HCT116 (cell line): ENCODE data around the gene EWSR1. TPM values are rescaled to one million over a fixed set of nuclear protein-coding genes. Genes with fewer than 3 reads are reported as not detected.

Experiments used
- ATAC-seq: fragments of 200-7000 bp; cut with Tn5 transposase; 2 replicates; pipeline ENCODE4 v1.9.1; 2020; ENCODE audit warnings: mild to moderate bottlenecking, moderate library complexity
- BruUV-seq: library from RNA; stranded (reverse); fragments of 400-500 nt; replicated peaks from 2 replicates; lab custom pipeline; 2021; lab: Mats Ljungman, UMichigan
- CTCF ChIA-PET: fragments of 300-600 bp; sonication (Branson Sonifier 250); formaldehyde crosslinking; loops from one replicate; lab custom pipeline; 2021; ENCODE audit warnings: antibody characterized with exemption; lab: Charles Lee
- POLR2A ChIA-PET: fragments of 300-600, 350-600 bp; sonication (Branson Sonifier 250); formaldehyde crosslinking; loops from one replicate; lab custom pipeline; 2021; ENCODE audit warnings: antibody characterized with exemption; lab: Charles Lee
- RAD21 ChIA-PET, 2 experiments: fragments of 300-600 bp; sonication (Branson Sonifier 250); formaldehyde crosslinking; loops; one replicate each; lab custom pipeline; 2023; ENCODE audit warnings: low total read pairs in 2 of 2; ENCODE audit not compliant: uncharacterized antibody in 2 of 2, unreplicated experiment in 2 of 2, low non-redundant PET in 1 of 2; lab: Charles Lee
- DNase-seq: peaks from one replicate; pipeline ENCODE4 v3.0.0-alpha.2; 2010; ENCODE audit warnings: low read depth, low spot score
- H2AFZ ChIP-seq: fragments of 200-600 bp; shearing (Covaris generic), sonication (generic); 2 replicates; pipeline ENCODE4 v1.6.1; 2017; ENCODE audit warnings: low read depth, mixed run types, mixed read lengths, antibody characterized with exemption, low read length; ENCODE audit not compliant: poor library complexity, severe bottlenecking
- H3K27ac ChIP-seq: 2 replicates; pipeline ENCODE4 v1.5.1; 2012; ENCODE audit warnings: low read depth, low read length
- H3K27me3 ChIP-seq: fragments of 200-600 bp; sonication (generic); 2 replicates; pipeline ENCODE4 v1.6.1; 2016; ENCODE audit warnings: mixed run types, low read length, mixed read lengths; ENCODE audit not compliant: insufficient read depth
- H3K36me3 ChIP-seq, 2 experiments: fragments of 200-500 bp in 1 of 2; fragments of 200-600 bp in 1 of 2; sonication (Bioruptor generic) in 1 of 2; sonication (generic) in 1 of 2; 2 replicates each; pipeline versions ENCODE4 v1.5.1 to v1.6.1; 2014 to 2016; ENCODE audit warnings: low read length in 2 of 2, inconsistent platforms in 1 of 2, mixed read lengths in 1 of 2, mixed run types in 1 of 2; ENCODE audit not compliant: insufficient read depth in 2 of 2, control insufficient read depth in 1 of 2
- H3K4me1 ChIP-seq, 2 experiments: fragments of 200-600 bp in 1 of 2; sonication (generic) in 1 of 2; 2 replicates each; pipeline versions ENCODE4 v1.5.1 to v1.6.1; 2012 to 2017; ENCODE audit warnings: low read length in 2 of 2, inconsistent platforms in 1 of 2, mild to moderate bottlenecking in 1 of 2, mixed read lengths in 1 of 2, mixed run types in 1 of 2, moderate library complexity in 1 of 2; ENCODE audit not compliant: insufficient read depth in 2 of 2, control insufficient read depth in 1 of 2
- H3K4me2 ChIP-seq: fragments of 200-600 bp; sonication (generic); 2 replicates; pipeline ENCODE4 v1.6.1; 2017; ENCODE audit warnings: mixed run types, low read length, mixed read lengths
- H3K4me3 ChIP-seq, 2 experiments: fragments of 200-600 bp in 1 of 2; sonication (generic) in 1 of 2; replicated peaks in 1 of 2; 2 replicates each; pipeline ENCODE4 v1.5.1; 2011 to 2016; ENCODE audit warnings: low read length in 2 of 2, control low read depth in 1 of 2, low read depth in 1 of 2, mild to moderate bottlenecking in 1 of 2, mixed read lengths in 1 of 2, mixed run types in 1 of 2
- H3K79me2 ChIP-seq: fragments of 200-600 bp; sonication (generic); 2 replicates; pipeline ENCODE4 v1.6.1; 2017; ENCODE audit warnings: mild to moderate bottlenecking, mixed run types, low read length, moderate library complexity, mixed read lengths; ENCODE audit not compliant: insufficient read depth
- H3K9ac ChIP-seq: fragments of 200-600 bp; sonication (generic); 2 replicates; pipeline ENCODE4 v1.6.1; 2016; ENCODE audit warnings: low read length, mixed read lengths
- H3K9me2 ChIP-seq: fragments of 200-600 bp; sonication (generic), shearing (Covaris generic); 2 replicates; pipeline ENCODE4 v1.6.1; 2017; ENCODE audit warnings: mixed run types, mild to moderate bottlenecking, moderate library complexity; ENCODE audit not compliant: insufficient read depth
- H3K9me3 ChIP-seq, 2 experiments: fragments of 200-500 bp in 1 of 2; fragments of 200-600 bp in 1 of 2; sonication (Bioruptor generic) in 1 of 2; sonication (generic) in 1 of 2; 2 replicates each; pipeline ENCODE4 v1.6.1; 2014 to 2017; ENCODE audit warnings: low read length in 2 of 2, mixed read lengths in 2 of 2, inconsistent platforms in 1 of 2, low read depth in 1 of 2, mild to moderate bottlenecking in 1 of 2, mixed run types in 1 of 2, moderate library complexity in 1 of 2; ENCODE audit not compliant: control insufficient read depth in 1 of 2, insufficient read depth in 1 of 2
- H4K20me1 ChIP-seq: fragments of 200-600 bp; sonication (generic), shearing (Covaris generic); 2 replicates; pipeline ENCODE4 v1.6.1; 2017; ENCODE audit warnings: mixed run types, mild to moderate bottlenecking, moderate library complexity; ENCODE audit not compliant: insufficient read depth
- ATF3 ChIP-seq: IDR thresholded peaks from 2 replicates; pipeline ENCODE4 v1.6.1; 2012
- CBX3 ChIP-seq: IDR thresholded peaks from 2 replicates; pipeline ENCODE4 v1.6.1; 2012; ENCODE audit warnings: low read depth
- CEBPB ChIP-seq: IDR thresholded peaks from 2 replicates; pipeline ENCODE4 v1.6.1; 2012; ENCODE audit warnings: low read depth
- EGR1 ChIP-seq: IDR thresholded peaks from 2 replicates; pipeline ENCODE4 v1.6.1; 2012; ENCODE audit warnings: low read depth
- ELF1 ChIP-seq: IDR thresholded peaks from 2 replicates; pipeline ENCODE4 v1.6.1; 2012; ENCODE audit warnings: low read depth, borderline replicate concordance
- EZH2 ChIP-seq: fragments of 200-600 bp; sonication (generic); IDR thresholded peaks from 2 replicates; pipeline ENCODE4 v1.6.1; 2017; ENCODE audit warnings: antibody characterized with exemption, mixed run types
- EZH2phosphoT487 ChIP-seq: fragments of 200-600 bp; IDR thresholded peaks from 2 replicates; pipeline ENCODE4 v1.6.1; 2018; ENCODE audit warnings: antibody characterized with exemption, borderline replicate concordance
- FOSL1 ChIP-seq: IDR thresholded peaks from 2 replicates; pipeline ENCODE4 v1.6.1; 2012; ENCODE audit warnings: low read depth
- JUND ChIP-seq: IDR thresholded peaks from 2 replicates; pipeline ENCODE4 v1.6.1; 2012
- POLR2AphosphoS5 ChIP-seq: IDR thresholded peaks from 2 replicates; pipeline ENCODE4 v1.6.1; 2011; ENCODE audit warnings: mild to moderate bottlenecking, low read depth, low read length, moderate library complexity
- RAD21 ChIP-seq: IDR thresholded peaks from 2 replicates; pipeline ENCODE4 v1.6.1; 2012; ENCODE audit warnings: low read depth, mild to moderate bottlenecking
- SIN3A ChIP-seq: IDR thresholded peaks from 2 replicates; pipeline ENCODE4 v1.6.1; 2012; ENCODE audit warnings: low read depth
- SP1 ChIP-seq: IDR thresholded peaks from 2 replicates; pipeline ENCODE4 v1.6.1; 2012; ENCODE audit warnings: low read depth
- SRF ChIP-seq: IDR thresholded peaks from 2 replicates; pipeline ENCODE4 v1.6.1; 2012; ENCODE audit warnings: low read depth
- TCF7L2 ChIP-seq: IDR thresholded peaks from 2 replicates; pipeline ENCODE4 v1.7.0; 2011; ENCODE audit warnings: borderline replicate concordance, inconsistent platforms; ENCODE audit not compliant: insufficient read depth, insufficient read length; ENCODE audit errors: extremely low read depth
- YY1 ChIP-seq: IDR thresholded peaks from 2 replicates; pipeline ENCODE4 v1.6.1; 2011; ENCODE audit warnings: low read length, low read depth, moderate library complexity, mild to moderate bottlenecking; ENCODE audit not compliant: insufficient replicate concordance; ENCODE audit errors: extremely low read depth
- ZBTB33 ChIP-seq: IDR thresholded peaks from 2 replicates; pipeline ENCODE4 v1.6.1; 2011; ENCODE audit warnings: mild to moderate bottlenecking, low read length, moderate library complexity; ENCODE audit not compliant: insufficient replicate concordance; ENCODE audit errors: extremely low read depth
- ZFX ChIP-seq: fragments of 450-650 bp; IDR thresholded peaks from 2 replicates; pipeline ENCODE4 v1.6.1; 2017
- ZNF274 ChIP-seq: fragments of 200-500 bp; sonication (Bioruptor generic); IDR thresholded peaks from 2 replicates; pipeline ENCODE4 v1.6.1; 2014; ENCODE audit warnings: mild to moderate bottlenecking, low read depth, low read length, inconsistent platforms
- intact Hi-C: fragments of 100-400 bp; cut with micrococcal nuclease; formaldehyde crosslinking; loops from 2 replicates; pipeline ENCODE4 v1.10.0; 2022
- total RNA-seq: library from RNA; stranded (reverse); gene quantifications from one replicate; pipeline ENCODE4 v1.2.1, GENCODE V29; 2021; ENCODE audit not compliant: unreplicated experiment
- TF ChIP-seq, protein P1 (sequence below): IDR thresholded peaks from 2 replicates; pipeline ENCODE4 v1.6.1; 2012

EWSR1 gene
- total RNA-seq, 1 experiment from 2014 or later = 335 TPM

DNA sequence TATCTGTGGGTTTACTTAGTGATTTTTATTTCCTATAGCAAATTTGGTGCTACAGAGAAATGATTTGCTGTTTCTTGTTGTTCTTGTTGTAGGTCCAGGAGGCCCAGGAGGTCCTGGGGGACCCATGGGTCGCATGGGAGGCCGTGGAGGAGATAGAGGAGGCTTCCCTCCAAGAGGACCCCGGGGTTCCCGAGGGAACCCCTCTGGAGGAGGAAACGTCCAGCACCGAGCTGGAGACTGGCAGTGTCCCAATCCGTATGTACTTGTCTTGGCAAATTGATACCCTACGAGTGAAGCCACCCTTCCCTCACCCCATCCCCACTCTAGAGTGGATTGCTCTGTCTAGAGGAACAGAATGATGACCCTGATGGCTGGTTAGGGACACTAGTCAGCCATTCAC is 30.6 kb downstream of the EWSR1 start:
- no peak for ATAC-seq
- Histone ChIP-seq H3K4me1 (peaks cover 7 to 12% of the 10 kb centered on the region in 2 experiments; a peak in 3 of 4 replicates), H3K9ac (no peak overlapping the region), H3K27ac (no peak overlapping the region), H3K79me2 (peaks cover 21% of the 10 kb centered on the region), H3K4me3 (no peak overlapping the region), H3K36me3 (peaks cover 46 to 58% of the 10 kb centered on the region in 2 experiments), H3K4me2 (no peak overlapping the region), H3K9me3 (no peaks in the 10 kb centered on the region), H4K20me1 (peaks cover 18% of the 10 kb centered on the region; the same call in 1 of the 2 replicates), H3K9me2 (no peaks in the 10 kb centered on the region), H2AFZ (no peak overlapping the region), H3K27me3 (no peaks in the 10 kb centered on the region)
- no peak for TF ChIP-seq SP1
- no peak for TF ChIP-seq EZH2
- no peak for TF ChIP-seq CBX3
- no peak for TF ChIP-seq YY1
- TF ChIP-seq JUND = no peak
- no peak for TF ChIP-seq TCF7L2
- no peak for TF ChIP-seq EZH2phosphoT487
- TF ChIP-seq SRF = no peak
- no peak for TF ChIP-seq EGR1
- no peak for TF ChIP-seq ZFX
- TF ChIP-seq CEBPB = no peak
- ChIA-PET RAD21 (no interaction called here), CTCF (no interaction called here), POLR2A (no interaction called here)
- intact Hi-C loops = no loop called here
- no peak for DNase-seq
- BruUV-seq = no TSS peak

- H3K4me1 ChIP-seq = peaks cover 7 to 12% of the 10 kb centered on the region in 2 experiments; a peak in 3 of 4 replicates
- DNase-seq = no peak
- H2AFZ ChIP-seq = no peak overlapping the region
- no peak overlapping the region for H3K4me2 ChIP-seq
- no peaks in the 10 kb centered on the region for H3K9me2 ChIP-seq
- BruUV-seq = no TSS peak
- ChIA-PET CTCF (no interaction called here), POLR2A (no interaction called here), RAD21 (no interaction called here)
- intact Hi-C loops = no loop called here
- H4K20me1 ChIP-seq = peaks cover 15% of the 10 kb centered on the region; the same call in 1 of the 2 replicates
- no peak for ATAC-seq
- H3K36me3 ChIP-seq = peaks cover 46 to 52% of the 10 kb centered on the region in 2 experiments
- no peaks in the 10 kb centered on the region for H3K27me3 ChIP-seq
- no peak overlapping the region for H3K9ac ChIP-seq
- H3K79me2 ChIP-seq = peaks cover 17% of the 10 kb centered on the region
- H3K4me3 ChIP-seq = no peak overlapping the region
- no peaks in the 10 kb centered on the region for H3K9me3 ChIP-seq
- no peak overlapping the region for H3K27ac ChIP-seq
- TF ChIP-seq TCF7L2 (no peak), YY1 (no peak), FOSL1 (no peak), ZFX (no peak), SIN3A (no peak), ZBTB33 (no peak), POLR2AphosphoS5 (no peak), RAD21 (no peak), ELF1 (no peak), ATF3 (no peak), SRF (no peak), ZNF274 (no peak), EZH2 (no peak)
- TF ChIP-seq, protein P1, sequence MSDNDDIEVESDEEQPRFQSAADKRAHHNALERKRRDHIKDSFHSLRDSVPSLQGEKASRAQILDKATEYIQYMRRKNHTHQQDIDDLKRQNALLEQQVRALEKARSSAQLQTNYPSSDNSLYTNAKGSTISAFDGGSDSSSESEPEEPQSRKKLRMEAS = no peak
Observed at GRCh38 chr22:29299136-29299900, 31.2 kb downstream of the EWSR1 start.
